ENCODE measurements around the gene NEUROG2. TPM values are rescaled to one million over a fixed set of nuclear protein-coding genes. Genes with fewer than 3 reads are reported as not detected.
A peak's percentile ranks its signal among the peaks of the same experiment; 100 is the strongest.
"Not testable (repeated sequence)": the region's sequence is repeated elsewhere in the genome, so short reads cannot be mapped to it uniquely, and the experiment has no call there.

Gene NEUROG2
- total RNA-seq, 2 experiments from 2014 or later: not detected

DNA sequence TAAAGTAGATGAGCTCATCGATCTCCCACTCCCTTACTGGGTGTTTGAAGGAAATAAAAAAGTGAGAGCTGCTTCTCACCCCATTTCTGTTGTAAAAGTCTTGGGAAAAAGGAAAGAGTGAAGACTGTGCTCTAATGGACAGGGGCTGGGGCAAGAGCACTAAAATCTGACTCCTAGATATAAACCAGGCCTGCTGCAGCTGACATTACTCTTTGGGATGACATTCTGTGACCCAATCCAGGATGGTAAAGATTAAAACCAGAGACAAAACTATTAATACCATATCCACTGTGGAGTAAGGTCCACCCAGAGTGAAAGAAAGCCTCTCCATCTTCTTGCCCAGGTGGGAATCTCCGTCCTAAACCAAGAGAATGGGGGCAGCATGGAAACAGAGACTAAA lies 20.1 kb upstream of the NEUROG2 start:
- Mint-ChIP-seq H3K4me3 (no peak overlapping the region), H3K4me1 (no peaks in the 10 kb centered on the region), H3K9me3 (no peaks in the 10 kb centered on the region), H3K36me3 (peaks cover 6% of the 10 kb centered on the region), H3K27me3 (peaks cover 4% of the 10 kb centered on the region), H3K27ac (no peak overlapping the region)
- ATAC-seq (ENCODE audit: low read depth) (no peak), DNase-seq (no peak)
- POLR2A ChIA-PET: no interaction called here

- Mint-ChIP-seq H3K4me3 (no peak overlapping the region), H3K27me3 (peaks cover 18% of the 10 kb centered on the region), H3K27ac (no peak overlapping the region), H3K36me3 (no peaks in the 10 kb centered on the region), H3K9me3 (no peaks in the 10 kb centered on the region), H3K4me1 (no peaks in the 10 kb centered on the region)
- no peak for DNase-seq
- ATAC-seq (ENCODE audit: low read depth): no peak
- POLR2A ChIA-PET: no interaction called here
Measured at GRCh38 chr4:112532267-112532666, 16.3 kb upstream of the NEUROG2 start.

DNA sequence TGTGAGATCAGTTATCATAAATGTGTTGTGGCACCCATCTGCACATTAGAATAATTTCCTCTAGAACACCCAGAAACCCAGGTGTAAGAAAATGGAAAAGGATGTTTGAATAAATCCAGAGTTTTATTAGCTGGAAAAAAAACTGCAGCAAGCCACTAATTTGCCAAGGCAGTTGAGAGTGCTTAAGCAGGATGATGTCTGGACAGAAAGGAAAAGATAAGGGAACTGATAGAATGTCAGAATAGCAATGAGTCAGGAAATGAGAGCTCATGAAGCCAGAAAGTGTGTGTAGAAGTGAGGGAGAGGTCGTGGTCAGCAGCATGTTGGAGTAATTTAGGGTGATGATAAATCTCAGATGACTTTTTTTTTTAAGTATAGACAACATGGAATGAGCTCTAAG lies 15.2 kb upstream of the NEUROG2 start:
- Mint-ChIP-seq H3K9me3 (no peaks in the 10 kb centered on the region), H3K4me3 (no peak overlapping the region), H3K4me1 (no peaks in the 10 kb centered on the region), H3K27me3 (peaks cover 28% of the 10 kb centered on the region), H3K27ac (no peak overlapping the region), H3K36me3 (no peaks in the 10 kb centered on the region)
- no peak for DNase-seq
- no peak for ATAC-seq (ENCODE audit: low read depth)
- POLR2A ChIA-PET: interaction anchor here (0.6 kb wide), 1 partner anchor 36 kb away, joined by 7 read pairs; no protein-coding TSS in a partner anchor

GRCh38 chr4:112526061-112526460 lies 10.1 kb upstream of the NEUROG2 start:
- POLR2A ChIA-PET: no interaction called here
- no peak for ATAC-seq (ENCODE audit: low read depth)

GRCh38 chr4:112523764-112524505 lies 8.0 kb upstream of the NEUROG2 start:
- Mint-ChIP-seq H3K4me3 (peak overlapping the region; percentile 85), H3K27me3 (peaks cover 79% of the 10 kb centered on the region), H3K27ac (no peak overlapping the region), H3K4me1 (peaks cover 33% of the 10 kb centered on the region), H3K9me3 (no peaks in the 10 kb centered on the region), H3K36me3 (no peaks in the 10 kb centered on the region)
- peak; percentile 93 for ATAC-seq (ENCODE audit: low read depth)
- peak; percentile 89 for DNase-seq
- POLR2A ChIA-PET: interaction anchor here (0.6 kb wide), 1 partner anchor 25 kb away, joined by 4 read pairs; no protein-coding TSS in a partner anchor

More at GRCh38 chr4:112526061-112526460, 10.1 kb upstream of the NEUROG2 start:
- peaks cover 66% of the 10 kb centered on the region for H3K27me3 Mint-ChIP-seq
- no peak overlapping the region for H3K27ac Mint-ChIP-seq
- H3K36me3 Mint-ChIP-seq: no peaks in the 10 kb centered on the region
- H3K4me1 Mint-ChIP-seq: peaks cover 19% of the 10 kb centered on the region
- H3K9me3 Mint-ChIP-seq: no peaks in the 10 kb centered on the region
- DNase-seq: no peak
- no peak overlapping the region for H3K4me3 Mint-ChIP-seq

DNA sequence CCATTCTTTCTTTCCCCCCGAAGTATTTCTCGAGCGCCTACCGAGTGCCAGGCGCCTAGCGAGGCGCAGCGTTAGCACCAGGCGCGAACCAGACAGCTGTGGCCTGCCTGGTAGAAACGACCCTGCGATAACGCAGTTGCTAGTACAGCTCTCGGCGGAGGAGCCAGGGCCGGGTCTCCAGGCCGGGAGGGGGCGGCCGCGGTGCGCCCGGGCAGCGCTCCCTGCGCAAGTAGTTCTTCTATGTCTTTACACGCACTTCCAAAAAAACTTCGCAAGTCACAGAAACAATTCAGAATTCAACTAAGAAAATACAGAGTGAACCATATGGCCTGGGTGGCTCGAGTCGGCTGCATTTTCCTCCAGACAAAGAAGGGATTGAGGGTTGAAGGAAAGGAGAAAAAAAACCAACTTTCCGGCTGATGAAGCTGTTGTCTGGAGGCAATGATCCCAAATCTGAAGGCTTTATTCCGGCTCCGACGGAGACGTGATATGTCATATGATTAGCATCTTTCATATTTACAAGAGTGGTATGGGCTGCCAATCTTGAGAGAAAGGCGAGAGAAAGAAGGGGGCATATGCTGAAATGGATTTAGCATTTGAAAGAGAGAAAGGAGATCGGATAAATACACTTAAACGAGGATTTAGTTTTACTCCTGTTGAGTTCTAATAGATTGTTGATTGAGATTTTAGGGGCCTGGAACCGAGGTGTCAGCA lies 7.2 kb upstream of the NEUROG2 start:
- H3K27ac Mint-ChIP-seq: no peak overlapping the region
- H3K27me3 Mint-ChIP-seq: peaks cover 84% of the 10 kb centered on the region
- H3K36me3 Mint-ChIP-seq: no peaks in the 10 kb centered on the region
- no peaks in the 10 kb centered on the region for H3K9me3 Mint-ChIP-seq
- H3K4me3 Mint-ChIP-seq: peak overlapping the region; percentile 85
- POLR2A ChIA-PET: no interaction called here
- ATAC-seq (ENCODE audit: low read depth): peak; percentile 33
- H3K4me1 Mint-ChIP-seq: peaks cover 35% of the 10 kb centered on the region
- peak; percentile 66 for DNase-seq

DNA sequence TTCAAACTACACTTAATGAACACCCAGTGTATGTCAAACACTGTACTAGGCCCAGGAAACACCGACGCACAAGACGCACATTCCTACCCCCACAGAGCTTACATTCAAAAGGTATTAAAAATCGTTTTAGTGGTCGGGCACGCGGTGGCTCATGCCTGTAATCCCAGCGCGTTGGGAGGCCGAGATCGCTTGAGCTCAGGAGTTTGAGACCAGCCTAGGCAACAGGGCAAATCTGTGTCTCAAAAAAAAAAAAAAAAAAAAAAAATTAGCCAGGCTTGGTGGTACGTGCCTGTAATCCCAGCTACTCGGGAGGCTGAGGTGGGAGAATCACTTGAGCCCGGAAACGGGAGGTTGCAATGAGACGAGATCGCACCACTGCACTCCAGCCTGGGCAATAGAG lies 6.5 kb upstream of the NEUROG2 start:
- Mint-ChIP-seq H3K4me1 (peaks cover 42% of the 10 kb centered on the region), H3K4me3 (peak overlapping the region; percentile 85), H3K27me3 (peaks cover 90% of the 10 kb centered on the region)
- H3K36me3 Mint-ChIP-seq; ATAC-seq (ENCODE audit: low read depth); POLR2A ChIA-PET; DNase-seq; H3K9me3 Mint-ChIP-seq; H3K27ac Mint-ChIP-seq: not testable (repeated sequence)

GRCh38 chr4:112521123-112522023 lies 5.4 kb upstream of the NEUROG2 start:
- Mint-ChIP-seq H3K4me1 (peaks cover 49% of the 10 kb centered on the region), H3K9me3 (no peaks in the 10 kb centered on the region), H3K27me3 (peaks cover 90% of the 10 kb centered on the region), H3K27ac (no peak overlapping the region), H3K4me3 (peak overlapping the region; percentile 74), H3K36me3 (no peaks in the 10 kb centered on the region)
- POLR2A ChIA-PET: no interaction called here
- DNase-seq (peak; percentile 42), ATAC-seq (ENCODE audit: low read depth) (no peak)

GRCh38 chr4:112520598-112521122 lies 4.7 kb upstream of the NEUROG2 start:
- POLR2A ChIA-PET: no interaction called here
- DNase-seq (no peak), ATAC-seq (ENCODE audit: low read depth) (no peak)
- Mint-ChIP-seq H3K4me3 (peak overlapping the region; percentile 74), H3K9me3 (no peaks in the 10 kb centered on the region), H3K4me1 (peaks cover 49% of the 10 kb centered on the region), H3K27ac (no peak overlapping the region), H3K36me3 (no peaks in the 10 kb centered on the region), H3K27me3 (peaks cover 88% of the 10 kb centered on the region)

GRCh38 chr4:112519689-112520597 lies 4.0 kb upstream of the NEUROG2 start:
- POLR2A ChIA-PET: no interaction called here
- no peak for ATAC-seq (ENCODE audit: low read depth)
- peak overlapping the region; percentile 74 for H3K4me3 Mint-ChIP-seq
- peak; percentile 34 for DNase-seq
- no peak overlapping the region for H3K27ac Mint-ChIP-seq
- H3K4me1 Mint-ChIP-seq: peaks cover 52% of the 10 kb centered on the region
- peaks cover 84% of the 10 kb centered on the region for H3K27me3 Mint-ChIP-seq
- no peaks in the 10 kb centered on the region for H3K9me3 Mint-ChIP-seq
- no peaks in the 10 kb centered on the region for H3K36me3 Mint-ChIP-seq

DNA sequence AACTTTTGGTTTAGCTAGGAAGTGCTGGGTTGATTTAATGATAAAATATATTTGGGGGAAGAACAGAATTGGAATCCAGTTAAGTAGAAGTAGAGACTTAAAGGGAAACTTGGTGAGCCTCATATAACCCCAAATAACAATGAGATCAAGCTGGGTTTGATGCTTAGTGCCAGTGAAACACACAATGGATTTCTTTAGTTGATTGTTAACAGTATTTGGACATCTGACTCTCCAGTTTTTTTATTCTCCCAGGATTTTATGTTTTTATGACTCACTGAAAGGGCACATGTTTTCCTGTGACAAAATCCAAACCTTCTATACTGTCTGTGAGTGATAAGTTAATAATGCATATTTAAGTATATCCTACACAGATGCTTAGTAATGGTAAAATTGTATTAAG lies 2.7 kb upstream of the NEUROG2 start:
- ATAC-seq (ENCODE audit: low read depth) (no peak), DNase-seq (no peak)
- Mint-ChIP-seq H3K4me3 (no peak overlapping the region), H3K27ac (no peak overlapping the region), H3K36me3 (no peaks in the 10 kb centered on the region), H3K27me3 (peaks cover 86% of the 10 kb centered on the region), H3K9me3 (no peaks in the 10 kb centered on the region), H3K4me1 (peaks cover 54% of the 10 kb centered on the region)
- POLR2A ChIA-PET: no interaction called here

DNA sequence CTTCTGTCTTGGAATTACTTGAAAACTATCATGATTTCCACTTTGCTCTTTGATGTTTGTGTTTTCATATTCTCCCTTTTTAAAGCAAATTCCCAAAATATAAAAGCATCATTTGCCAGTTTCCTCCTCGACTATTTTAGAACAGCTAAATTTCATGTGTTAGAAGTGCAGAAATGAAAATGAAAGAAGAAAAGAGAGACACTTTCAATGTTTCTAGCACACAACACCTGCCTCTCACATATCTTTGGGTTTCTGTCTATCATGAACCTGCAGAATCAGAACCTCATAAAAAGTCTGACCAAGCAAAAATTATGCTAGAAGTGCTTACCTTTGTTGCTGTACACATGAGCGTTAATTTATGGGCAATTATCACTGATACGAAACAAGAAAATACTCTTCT lies 1.9 kb upstream of the NEUROG2 start:
- POLR2A ChIA-PET: no interaction called here
- Mint-ChIP-seq H3K9me3 (no peaks in the 10 kb centered on the region), H3K36me3 (no peaks in the 10 kb centered on the region), H3K27ac (no peak overlapping the region), H3K27me3 (peaks cover 88% of the 10 kb centered on the region), H3K4me3 (peak overlapping the region; percentile 80), H3K4me1 (peaks cover 51% of the 10 kb centered on the region)
- DNase-seq (no peak), ATAC-seq (ENCODE audit: low read depth) (no peak)

All from activated naive CD8-positive, alpha-beta T cell treated with anti-CD3 and anti-CD28 coated beads, Interleukin-2, amount 10 ng/mL, durations not matched to agents 7 days and 5 days (primary cell).